Stimulated activated CD4-positive, alpha-beta T cell treated with anti-CD3 and anti-CD28 coated beads, TNF-alpha, amount 100 ng/mL, for 1 hour (primary cell): ENCODE measurements around the gene OR4Q3.
"Not testable (repeated sequence)": the region's sequence is repeated elsewhere in the genome, so short reads cannot be mapped to it uniquely, and the experiment has no call there.

Experiments
- DNase-seq, 3 donors: peaks; one replicate each; pipeline ENCODE4 v3.0.0-alpha.2; 2020; ENCODE audit warnings: low read depth in 3 of 3, low spot score in 1 of 3

OR4Q3 gene

GRCh38 chr14:19743256-19743655, at the start of gene OR4Q3:
OR4Q3 (plus strand) TSS chr14:19743571.
- no peak for DNase-seq

GRCh38 chr14:19729359-19729758, 14.0 kb upstream of the OR4Q3 start:
- DNase-seq, result no peak

GRCh38 chr14:19729763-19730162, 13.6 kb upstream of the OR4Q3 start:
- DNase-seq, result no peak

- not testable (repeated sequence) for DNase-seq
Observed at GRCh38 chr14:19733893-19734292, 9.5 kb upstream of the OR4Q3 start.

- not testable (repeated sequence) for DNase-seq
Observed at GRCh38 chr14:19752316-19752715, 8.9 kb downstream of the OR4Q3 start.

GRCh38 chr14:19754172-19754571, 10.8 kb downstream of the OR4Q3 start:
- no peak for DNase-seq

- DNase-seq, result not testable (repeated sequence)
Observed at GRCh38 chr14:19771491-19771890, 28.1 kb downstream of the OR4Q3 start.

- no peak for DNase-seq
Observed at GRCh38 chr14:19771895-19772430, 28.6 kb downstream of the OR4Q3 start.

- not testable (repeated sequence) for DNase-seq
Observed at GRCh38 chr14:19772454-19772853, 29.1 kb downstream of the OR4Q3 start.

- not testable (repeated sequence) for DNase-seq
Observed at GRCh38 chr14:19773204-19773603, 29.8 kb downstream of the OR4Q3 start, which contains the start of gene OR4M1. OR4M1 (plus strand) TSS chr14:19773504; CDS start chr14:19780323, 6,819 bp downstream.

GRCh38 chr14:19775587-19775986, 32.2 kb downstream of the OR4Q3 start:
- DNase-seq, result no peak

- DNase-seq, result not testable (repeated sequence)
Observed at GRCh38 chr14:19785848-19786247, 42.5 kb downstream of the OR4Q3 start.

GRCh38 chr14:19787318-19787717, 43.9 kb downstream of the OR4Q3 start:
- DNase-seq, result not testable (repeated sequence)

GRCh38 chr14:19788150-19788549, 44.8 kb downstream of the OR4Q3 start:
- DNase-seq, result not testable (repeated sequence)

GRCh38 chr14:19796520-19797108, 53.2 kb downstream of the OR4Q3 start:
- DNase-seq, result not testable (repeated sequence)
